GM23338 (cell line): ENCODE data around the gene AGRP. TPM values are rescaled to one million over a fixed set of nuclear protein-coding genes. Genes with fewer than 3 reads are reported as not detected.

Experiments used
- ATAC-seq: fragments of 200-7000 bp; cut with Tn5 transposase; 3 replicates; pipeline ENCODE4 v1.9.1; 2020
- DNase-seq: peaks from one replicate; pipeline ENCODE4 v3.0.0-alpha.2; 2015; ENCODE audit warnings: low spot score
- H2AFZ ChIP-seq: fragments of 200-600 bp; sonication (generic); 2 replicates; pipeline ENCODE4 v1.8.0; 2016; ENCODE audit warnings: antibody characterized with exemption, mild to moderate bottlenecking, moderate library complexity
- H3F3A ChIP-seq: fragments of 200-600 bp; sonication (generic); replicated peaks from 2 replicates; pipeline ENCODE4 v1.8.0; 2017; ENCODE audit warnings: antibody characterized with exemption, mixed run types, low read depth
- H3K27ac ChIP-seq: fragments of 200-600 bp; sonication (generic); 2 replicates; pipeline ENCODE4 v1.6.1; 2016; ENCODE audit warnings: low read depth
- H3K27me3 ChIP-seq: fragments of 200-600 bp; sonication (generic); 2 replicates; pipeline ENCODE4 v1.8.0; 2016; ENCODE audit warnings: mild to moderate bottlenecking, mixed run types, moderate library complexity; ENCODE audit not compliant: insufficient read depth
- H3K36me3 ChIP-seq: fragments of 200-600 bp; sonication (generic); 2 replicates; pipeline ENCODE4 v1.8.0; 2016; ENCODE audit warnings: mild to moderate bottlenecking; ENCODE audit not compliant: insufficient read depth
- H3K4me1 ChIP-seq: fragments of 200-600 bp; sonication (generic); 2 replicates; pipeline ENCODE4 v1.8.0; 2016; ENCODE audit warnings: mild to moderate bottlenecking, moderate library complexity; ENCODE audit not compliant: insufficient read depth
- H3K4me2 ChIP-seq: fragments of 200-600 bp; sonication (generic); 2 replicates; pipeline ENCODE4 v1.7.1; 2017; ENCODE audit warnings: mixed run types
- H3K4me3 ChIP-seq: fragments of 200-600 bp; sonication (generic); 2 replicates; pipeline ENCODE4 v1.6.1; 2016; ENCODE audit warnings: mixed run types
- H3K79me2 ChIP-seq: fragments of 200-600 bp; sonication (generic); replicated peaks from 2 replicates; pipeline ENCODE4 v1.8.0; 2017; ENCODE audit warnings: mild to moderate bottlenecking; ENCODE audit not compliant: insufficient read depth
- H3K9me2 ChIP-seq: fragments of 200-600 bp; sonication (generic); 2 replicates; pipeline ENCODE4 v1.8.0; 2017; ENCODE audit not compliant: insufficient read depth
- H4K20me1 ChIP-seq: fragments of 200-600 bp; sonication (generic); replicated peaks from 2 replicates; pipeline ENCODE4 v1.8.0; 2017; ENCODE audit warnings: mild to moderate bottlenecking; ENCODE audit not compliant: insufficient read depth
- H3K27ac Mint-ChIP-seq: 2 replicates; pipeline ENCODE4 v1.8.0; 2020; ENCODE audit warnings: inconsistent platforms, mild to moderate bottlenecking, moderate library complexity, mixed read lengths
- H3K27me3 Mint-ChIP-seq: 3 replicates; pipeline ENCODE4 v1.8.0; 2022; ENCODE audit warnings: low read depth, mild to moderate bottlenecking, moderate library complexity, mixed read lengths, inconsistent platforms; ENCODE audit not compliant: insufficient read depth, poor library complexity
- H3K36me3 Mint-ChIP-seq: 3 replicates; pipeline ENCODE4 v1.8.0; 2021; ENCODE audit warnings: low read depth, mild to moderate bottlenecking, inconsistent platforms, moderate library complexity, mixed read lengths
- H3K4me1 Mint-ChIP-seq: 3 replicates; pipeline ENCODE4 v1.8.0; 2020; ENCODE audit warnings: mild to moderate bottlenecking, inconsistent platforms, mixed read lengths
- H3K4me3 Mint-ChIP-seq: 3 replicates; pipeline ENCODE4 v1.8.0; 2021; ENCODE audit warnings: moderate library complexity, mild to moderate bottlenecking, inconsistent platforms, mixed read lengths
- H3K9me3 Mint-ChIP-seq: 3 replicates; pipeline ENCODE4 v1.8.0; 2020; ENCODE audit warnings: moderate library complexity, mild to moderate bottlenecking, inconsistent platforms, mixed read lengths
- CREB1 ChIP-seq: fragments of 250-450 bp; sonication (Bioruptor Pico); IDR thresholded peaks from 2 replicates; pipeline ENCODE4 v1.5.0; 2020; ENCODE audit warnings: low read depth, mild to moderate bottlenecking, moderate library complexity
- CTCF ChIP-seq, 2 experiments: fragments of 200-600 bp in 1 of 2; sonication (generic) in 1 of 2; conservative IDR thresholded peaks; 2 replicates each; pipeline versions ENCODE4 v1.5.1 to v1.6.1; 2016 to 2017; ENCODE audit warnings: antibody characterized with exemption in 2 of 2, low read depth in 2 of 2, mild to moderate bottlenecking in 2 of 2, moderate library complexity in 1 of 2
- ETS1 ChIP-seq: IDR thresholded peaks from 2 replicates; pipeline ENCODE4 v1.6.1; 2016; ENCODE audit warnings: antibody characterized with exemption
- EZH2 ChIP-seq: fragments of 200-600 bp; sonication (generic); IDR thresholded peaks from one replicate; pipeline ENCODE4 v1.8.0; 2017; ENCODE audit warnings: antibody characterized with exemption, mild to moderate bottlenecking, low read depth; ENCODE audit not compliant: unreplicated experiment
- EZH2phosphoT487 ChIP-seq: fragments of 200-600 bp; sonication (generic); IDR thresholded peaks from one replicate; pipeline ENCODE4 v1.8.1; 2018; ENCODE audit warnings: antibody characterized with exemption; ENCODE audit not compliant: unreplicated experiment
- JUNB ChIP-seq: IDR thresholded peaks from one replicate; pipeline ENCODE4 v1.6.1; 2016; ENCODE audit warnings: antibody characterized with exemption; ENCODE audit not compliant: unreplicated experiment
- NANOG ChIP-seq: IDR thresholded peaks from 2 replicates; pipeline ENCODE4 v1.6.1; 2016; ENCODE audit warnings: antibody characterized with exemption, borderline replicate concordance
- POLR2AphosphoS5 ChIP-seq: IDR thresholded peaks from 2 replicates; pipeline ENCODE4 v1.6.1; 2016; ENCODE audit warnings: antibody characterized with exemption, low read depth
- REST ChIP-seq: IDR thresholded peaks from one replicate; pipeline ENCODE4 v1.6.1; 2018; ENCODE audit warnings: antibody characterized with exemption; ENCODE audit not compliant: unreplicated experiment
- STAT1 ChIP-seq: IDR thresholded peaks from one replicate; pipeline ENCODE4 v1.6.1; 2016; ENCODE audit warnings: antibody characterized with exemption; ENCODE audit not compliant: unreplicated experiment
- ZNF114 ChIP-seq: fragments of 250-450 bp; sonication (Bioruptor Pico); IDR thresholded peaks from 2 replicates; pipeline ENCODE4 v1.5.0; 2020; ENCODE audit warnings: mild to moderate bottlenecking, moderate library complexity
- ZNF331 ChIP-seq: fragments of 250-450 bp; sonication (Bioruptor Pico); IDR thresholded peaks from 2 replicates; pipeline ENCODE4 v1.5.0; 2020; ENCODE audit warnings: low read depth, mild to moderate bottlenecking, moderate library complexity
- ZNF462 ChIP-seq: fragments of 250-450 bp; sonication (Bioruptor Pico); IDR thresholded peaks from 2 replicates; pipeline ENCODE4 v1.5.0; 2020; ENCODE audit warnings: mild to moderate bottlenecking, moderate library complexity
- polyA plus RNA-seq: library from polyadenylated mRNA; unstranded; fragments of >200 nt; fragmentation: Nextera tagmentation; extraction: Ambion mirVana; gene quantifications from 2 replicates; pipeline ENCODE4 v1.2.1, GENCODE V29; 2016
- total RNA-seq: library from RNA; depleted of rRNA; stranded (reverse); fragments of >200 nt; shearing (Covaris generic); gene quantifications from 2 replicates; pipeline ENCODE4 v1.2.3, GENCODE V29; 2014

Gene AGRP
- total and polyA plus RNA-seq, 2 experiments from 2014 or later: not detected

- Mint-ChIP-seq H3K4me3 (no peak overlapping the region), H3K27ac (no peak overlapping the region), H3K4me1 (peaks cover 4% of the 10 kb centered on the region; the same call in 2 of the 3 replicates), H3K36me3 (no peaks in the 10 kb centered on the region), H3K27me3 (peaks cover 3% of the 10 kb centered on the region), H3K9me3 (no peaks in the 10 kb centered on the region)
- ATAC-seq (no peak), DNase-seq (no peak)
- no peaks in the 10 kb centered on the region for H3K36me3 ChIP-seq
- TF ChIP-seq STAT1 (no peak), EZH2 (no peak), CTCF (conservative IDR thresholded peaks at IDR 0.05; ENCODE audit: low read depth in 2 of 2) (no peak), JUNB (no peak), ZNF331 (no peak), NANOG (no peak), ETS1 (no peak), POLR2AphosphoS5 (no peak), ZNF462 (no peak), REST (no peak), EZH2phosphoT487 (no peak), ZNF114 (CRISPR knock-in tag) (no peak), CREB1 (CRISPR knock-in tag) (no peak)
- H3K79me2 ChIP-seq: no peaks in the 10 kb centered on the region; the same call in 1 of the 2 replicates
- H4K20me1 ChIP-seq: peaks cover 15% of the 10 kb centered on the region; the same call in 1 of the 2 replicates
- H3F3A ChIP-seq: 0 out of 2 replicates have a peak, but pooled peaks cover 2% of the 10 kb centered on the region
- H3K4me1 ChIP-seq: no peaks in the 10 kb centered on the region
- H3K4me3 ChIP-seq: no peak overlapping the region
- H3K27me3 ChIP-seq: no peaks in the 10 kb centered on the region
- H3K4me2 ChIP-seq: no peak overlapping the region
- H2AFZ ChIP-seq: no peak overlapping the region
- no peak overlapping the region for H3K27ac ChIP-seq
- H3K9me2 ChIP-seq: no peaks in the 10 kb centered on the region
Measured at GRCh38 chr16:67466581-67466980, 16.8 kb downstream of the AGRP start.
